GM12864 (cell line): ENCODE measurements around the gene PAPSS2.
"Not testable (repeated sequence)": the region's sequence is repeated elsewhere in the genome, so short reads cannot be mapped to it uniquely, and the experiment has no call there.

Source experiments
- DNase-seq: peaks from one replicate; pipeline ENCODE4 v3.0.0-alpha.2; 2011; ENCODE audit warnings: low read depth
- H3K4me3 ChIP-seq: 2 replicates; pipeline ENCODE4 v1.5.1; 2011; ENCODE audit warnings: mild to moderate bottlenecking, low read depth, low read length, control low read depth
- CTCF ChIP-seq: IDR thresholded peaks from 2 replicates; pipeline ENCODE4 v1.5.1; 2011; ENCODE audit warnings: low read depth, mild to moderate bottlenecking, moderate library complexity, low read length, control low read depth, inconsistent platforms; ENCODE audit errors: missing control alignments

The PAPSS2 gene

DNA sequence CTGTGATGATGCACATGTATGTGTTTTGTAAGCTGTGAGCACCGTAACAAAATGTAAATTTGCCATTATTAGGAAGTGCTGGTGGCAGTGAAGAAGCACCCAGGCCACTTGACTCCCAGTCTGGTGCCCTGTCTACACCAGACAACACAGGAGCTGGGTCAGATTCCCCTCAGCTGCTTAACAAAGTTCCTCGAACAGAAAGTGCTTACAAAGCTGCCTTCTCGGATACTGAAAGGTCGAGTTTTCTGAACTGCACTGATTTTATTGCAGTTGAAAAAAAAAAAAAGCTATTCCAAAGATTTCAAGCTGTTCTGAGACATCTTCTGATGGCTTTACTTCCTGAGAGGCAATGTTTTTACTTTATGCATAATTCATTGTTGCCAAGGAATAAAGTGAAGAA, 87.2 kb downstream of the PAPSS2 start:
- DNase-seq: no peak
- no peak for TF ChIP-seq CTCF
- no peak overlapping the region for H3K4me3 ChIP-seq

DNA sequence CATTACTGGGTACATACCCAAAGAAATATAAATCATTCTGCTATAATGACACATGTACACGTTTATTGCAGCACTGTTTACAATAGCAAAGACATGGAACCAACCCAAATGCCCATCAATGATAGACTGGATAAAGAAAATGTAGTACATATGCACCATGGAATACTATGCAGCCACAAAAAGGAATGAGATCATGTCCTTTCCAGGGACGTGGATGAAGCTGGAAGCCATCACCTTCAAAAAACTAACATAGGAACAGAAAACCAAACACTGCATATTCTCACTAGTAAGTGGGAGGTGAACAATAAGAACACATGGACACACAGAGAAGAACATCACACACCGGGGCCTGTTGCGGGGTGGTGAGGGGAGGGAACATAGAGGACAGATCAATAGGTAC, 88.6 kb downstream of the PAPSS2 start:
- not testable (repeated sequence) for H3K4me3 ChIP-seq, DNase-seq

DNA sequence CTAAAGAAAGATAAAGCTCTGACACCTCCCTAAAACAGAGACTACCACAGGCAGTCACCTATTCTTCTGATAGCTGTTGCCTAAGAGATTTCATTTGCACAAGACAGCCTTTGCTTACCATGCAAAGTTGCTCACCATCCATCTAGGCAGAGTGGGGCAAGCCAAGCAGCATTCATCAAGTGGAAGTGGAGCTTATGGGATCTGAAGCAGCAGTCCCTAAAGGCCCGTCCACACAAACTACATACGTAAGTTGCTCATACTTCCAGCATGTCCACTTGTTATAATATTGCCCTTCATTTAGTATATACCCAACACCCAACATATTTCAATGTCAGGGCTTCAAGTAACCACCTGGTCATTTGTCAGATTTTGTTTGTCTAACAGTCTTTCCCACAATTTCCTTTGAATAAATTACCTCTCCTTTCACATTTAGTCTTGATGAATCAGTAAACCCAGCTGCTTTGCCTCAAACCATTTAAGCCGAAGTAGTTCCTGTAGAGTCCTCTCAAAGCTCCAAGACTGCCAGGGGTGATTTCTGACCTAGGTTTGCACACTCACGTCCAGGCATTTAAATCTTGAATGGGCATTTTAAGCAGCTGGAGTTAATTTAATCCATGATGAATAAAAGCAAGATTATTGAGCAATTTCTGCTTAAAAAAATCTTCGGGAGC, 90.5 kb downstream of the PAPSS2 start:
- no peak for DNase-seq
- no peak overlapping the region for H3K4me3 ChIP-seq
- TF ChIP-seq CTCF: no peak

DNA sequence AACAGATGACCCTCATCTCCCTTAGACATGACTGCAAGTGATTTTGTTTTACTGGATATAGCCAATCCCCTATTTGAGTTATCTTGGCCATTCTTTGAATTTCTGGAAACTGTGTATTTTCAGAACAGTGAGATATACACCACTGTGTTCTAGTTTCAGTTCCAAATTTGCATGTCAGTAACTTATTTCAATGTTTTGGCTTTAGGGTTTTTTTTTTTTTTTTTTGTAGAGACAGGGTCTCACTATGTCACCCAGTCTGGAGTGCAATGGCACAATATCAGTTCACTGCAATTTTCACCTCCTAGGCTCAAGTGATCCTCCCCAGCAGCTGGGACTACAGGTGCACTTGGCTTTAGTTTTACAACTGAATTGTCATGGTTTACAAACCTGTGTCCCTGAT, 91.1 kb downstream of the PAPSS2 start:
- H3K4me3 ChIP-seq: no peak overlapping the region
- no peak for TF ChIP-seq CTCF
- no peak for DNase-seq

DNA sequence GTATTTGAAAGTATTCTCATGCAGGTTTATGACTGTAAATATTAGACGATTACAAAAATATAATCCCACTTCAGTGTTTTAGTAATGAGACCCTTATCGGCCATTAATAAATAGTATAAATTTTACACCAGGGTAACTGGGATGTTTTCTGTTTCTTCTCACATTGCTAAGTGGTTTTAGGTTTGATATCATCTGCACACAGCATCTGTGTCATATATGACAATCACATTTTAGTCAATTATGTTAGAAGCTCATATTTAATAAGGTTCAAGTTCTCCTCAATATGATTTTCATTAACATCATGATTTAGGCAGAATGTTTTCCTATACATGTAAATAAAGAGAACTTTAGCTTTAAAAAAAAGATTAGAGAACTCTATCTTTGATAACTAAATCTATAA, 91.6 kb downstream of the PAPSS2 start:
- TF ChIP-seq CTCF: no peak
- H3K4me3 ChIP-seq: no peak overlapping the region
- DNase-seq: no peak

- DNase-seq: no peak
- TF ChIP-seq CTCF: no peak
- no peak overlapping the region for H3K4me3 ChIP-seq
These were observed 92.9 kb downstream of the PAPSS2 start for GRCh38 chr10:87752566-87752965.

GRCh38 chr10:87753995-87754866, 94.6 kb downstream of the PAPSS2 start:
- no peak for TF ChIP-seq CTCF
- no peak for DNase-seq
- no peak overlapping the region for H3K4me3 ChIP-seq
